ENCODE data around the gene LARGE1.

Gene LARGE1

DNA sequence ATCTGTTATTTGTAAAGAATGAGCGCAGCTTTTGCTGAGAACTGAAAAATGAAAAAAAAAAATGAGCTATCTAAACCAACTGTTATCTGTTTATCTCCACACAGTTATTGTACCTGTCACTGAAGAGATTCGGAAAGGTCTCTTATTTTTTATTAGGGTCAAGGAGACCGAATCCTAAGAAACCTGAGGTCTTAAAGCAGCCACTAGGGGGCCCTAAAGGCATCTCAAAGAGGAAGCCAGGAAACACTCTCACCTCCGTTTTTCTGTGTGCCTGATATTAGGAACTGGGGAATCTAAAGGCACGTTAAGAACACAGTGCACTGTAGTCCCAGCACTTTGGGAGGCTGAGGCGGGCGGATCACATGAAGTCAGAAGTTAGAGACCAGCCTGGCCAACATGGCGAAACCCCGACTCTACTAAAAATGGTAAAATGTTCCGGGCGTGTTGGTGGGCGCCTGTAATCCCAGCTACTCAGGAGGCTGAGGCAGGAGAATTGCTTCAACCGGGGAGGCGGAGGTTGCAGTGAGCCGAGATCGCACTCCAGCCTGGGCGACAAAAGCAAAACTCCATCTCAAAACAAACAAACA is 3.5 kb upstream of the LARGE1 start:
- Histone ChIP-seq H3K36me3 (ENCODE audit: control insufficient read depth, insufficient read depth, low read length) (no peaks in the 10 kb centered on the region), H3K27ac (ENCODE audit: low read depth, low read length) (no peak overlapping the region), H3K9me3 (ENCODE audit: control insufficient read depth, insufficient read depth, low read length) (no peaks in the 10 kb centered on the region), H3K9ac (ENCODE audit: low read depth, low read length) (no peak overlapping the region), H3K4me3 (ENCODE audit: low read depth, low read length) (peak overlapping the region; percentile 67), H3K4me1 (ENCODE audit: control insufficient read depth, insufficient read depth, low read length) (peaks cover 16% of the 10 kb centered on the region), H3K27me3 (ENCODE audit: control insufficient read depth, insufficient read depth, low read length) (peaks cover 9% of the 10 kb centered on the region)

DNA sequence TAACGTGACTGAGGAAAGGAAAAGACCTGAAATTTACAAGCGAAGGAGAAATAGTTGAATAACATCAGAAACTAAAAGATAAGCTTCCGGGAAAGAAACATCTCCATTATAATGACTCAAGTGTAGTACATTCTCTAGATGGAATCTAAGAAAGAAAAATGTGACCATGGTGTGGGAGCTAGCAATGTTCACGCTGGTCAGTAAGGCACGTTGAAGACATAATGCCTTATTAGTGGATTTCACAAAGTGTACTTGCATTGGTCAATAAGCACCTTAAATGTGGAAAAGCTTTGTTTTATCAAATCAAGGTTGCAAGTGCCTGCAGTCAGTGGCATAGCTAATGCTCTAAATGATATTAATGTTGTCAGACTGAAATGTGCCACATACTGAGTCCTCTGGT is 2.8 kb upstream of the LARGE1 start:
- Histone ChIP-seq H3K4me3 (ENCODE audit: low read depth, low read length) (peak overlapping the region; percentile 67), H3K36me3 (ENCODE audit: control insufficient read depth, insufficient read depth, low read length) (no peaks in the 10 kb centered on the region), H3K9me3 (ENCODE audit: control insufficient read depth, insufficient read depth, low read length) (no peaks in the 10 kb centered on the region), H3K27ac (ENCODE audit: low read depth, low read length) (peak overlapping the region; percentile 84), H3K4me1 (ENCODE audit: control insufficient read depth, insufficient read depth, low read length) (peaks cover 23% of the 10 kb centered on the region), H3K9ac (ENCODE audit: low read depth, low read length) (no peak overlapping the region), H3K27me3 (ENCODE audit: control insufficient read depth, insufficient read depth, low read length) (peaks cover 14% of the 10 kb centered on the region)

DNA sequence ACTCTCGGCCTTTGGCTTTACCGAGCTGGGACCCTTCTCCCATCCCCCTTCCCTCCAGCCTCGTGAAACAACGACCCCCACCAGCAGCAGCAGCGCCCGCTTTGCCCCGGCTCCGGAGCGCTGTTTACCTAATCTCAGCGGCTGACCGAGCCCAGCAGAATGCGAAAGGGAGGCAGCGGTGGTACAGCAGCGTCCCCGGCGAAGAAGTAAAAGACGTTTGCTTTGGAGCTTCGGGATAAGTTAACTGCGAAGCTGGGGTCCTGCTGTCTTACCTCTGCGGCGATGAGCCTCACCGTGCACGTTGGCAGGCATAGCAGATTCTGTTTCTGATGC is 2.0 kb upstream of the LARGE1 start:
- Histone ChIP-seq H3K4me1 (ENCODE audit: control insufficient read depth, insufficient read depth, low read length) (peaks cover 28% of the 10 kb centered on the region), H3K27me3 (ENCODE audit: control insufficient read depth, insufficient read depth, low read length) (peaks cover 14% of the 10 kb centered on the region), H3K9ac (ENCODE audit: low read depth, low read length) (peak overlapping the region; percentile 56), H3K4me3 (ENCODE audit: low read depth, low read length) (peak overlapping the region; percentile 67), H3K27ac (ENCODE audit: low read depth, low read length) (peak overlapping the region; percentile 84), H3K9me3 (ENCODE audit: control insufficient read depth, insufficient read depth, low read length) (no peaks in the 10 kb centered on the region), H3K36me3 (ENCODE audit: control insufficient read depth, insufficient read depth, low read length) (no peaks in the 10 kb centered on the region)

DNA sequence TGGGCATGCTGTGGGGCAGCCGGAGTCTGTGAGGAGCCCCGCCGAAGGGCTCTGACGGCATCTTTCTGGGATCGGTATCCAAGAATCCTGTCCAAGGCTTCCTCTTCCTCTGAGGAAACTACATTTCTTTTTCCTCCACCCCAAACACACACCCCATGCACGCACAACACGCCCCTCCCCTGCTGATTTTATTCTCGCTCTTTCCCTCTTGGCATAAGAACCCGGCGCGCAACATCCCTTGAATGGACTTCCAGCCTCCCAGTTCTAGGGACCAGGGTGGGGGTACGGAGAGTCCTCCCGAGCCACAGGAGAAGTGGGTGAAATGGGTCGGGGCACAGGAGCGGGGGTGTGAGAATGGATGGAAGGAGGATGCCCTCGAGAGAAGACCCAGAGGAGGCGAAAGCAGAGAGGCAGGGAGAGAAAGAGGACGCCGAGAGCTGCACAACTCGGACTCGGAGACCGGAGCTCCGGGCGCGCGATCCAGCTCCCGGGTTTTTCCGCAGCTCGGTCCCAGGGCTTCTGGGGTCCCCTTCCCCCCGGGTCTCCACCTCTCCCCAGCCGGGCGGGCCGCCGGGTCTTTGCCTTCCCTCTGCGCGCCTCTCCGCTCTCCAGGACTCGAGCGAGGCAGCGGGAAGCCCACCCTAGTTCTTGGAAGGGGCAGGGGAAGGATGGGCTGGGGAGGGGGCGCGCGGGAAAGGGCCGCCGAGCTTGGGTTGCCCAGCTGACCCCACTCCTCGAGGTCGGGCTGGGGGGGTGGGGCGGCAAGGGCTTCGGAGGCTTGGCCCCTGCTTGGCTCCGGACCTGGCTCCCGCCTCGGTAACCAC is 1.5 kb upstream of the LARGE1 start:
- Histone ChIP-seq H3K27me3 (ENCODE audit: control insufficient read depth, insufficient read depth, low read length) (peaks cover 14% of the 10 kb centered on the region), H3K36me3 (ENCODE audit: control insufficient read depth, insufficient read depth, low read length) (no peaks in the 10 kb centered on the region), H3K4me1 (ENCODE audit: control insufficient read depth, insufficient read depth, low read length) (peaks cover 34% of the 10 kb centered on the region), H3K9me3 (ENCODE audit: control insufficient read depth, insufficient read depth, low read length) (no peaks in the 10 kb centered on the region), H3K9ac (ENCODE audit: low read depth, low read length) (peak overlapping the region; percentile 56), H3K4me3 (ENCODE audit: low read depth, low read length) (peak overlapping the region; percentile 67), H3K27ac (ENCODE audit: low read depth, low read length) (peak overlapping the region; percentile 84)

DNA sequence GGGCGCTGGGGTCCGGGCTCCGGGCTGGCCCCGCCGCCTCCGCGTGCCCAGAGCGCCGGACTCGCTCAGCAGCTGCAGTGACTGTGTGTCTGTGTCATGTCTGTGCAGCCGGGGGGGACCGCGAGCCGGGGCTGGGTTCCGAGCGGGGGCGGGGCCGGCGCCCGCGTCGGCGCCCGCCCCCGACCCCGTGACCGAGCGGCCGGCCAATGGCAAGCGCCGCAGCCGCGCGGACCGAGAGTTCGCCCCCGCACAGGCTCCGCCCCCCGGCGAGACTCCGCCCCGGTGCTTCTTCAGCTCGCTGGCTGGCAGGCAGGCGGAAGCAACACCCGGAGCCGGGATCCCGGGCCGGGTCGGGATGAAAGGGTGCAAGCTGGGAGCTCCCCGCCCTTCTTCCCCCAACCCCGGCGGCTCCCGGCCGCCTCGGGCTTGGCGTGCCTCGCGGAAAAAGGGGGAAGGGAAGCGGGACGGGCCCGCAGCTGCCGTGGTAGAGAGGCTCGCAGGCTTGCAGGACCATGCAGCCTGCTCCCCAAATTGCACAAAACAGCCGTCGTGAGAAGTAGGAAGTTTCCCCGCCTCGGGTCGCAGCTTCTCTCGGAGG is 750 bp upstream of the LARGE1 start:
- H3K4me1 ChIP-seq (ENCODE audit: control insufficient read depth, insufficient read depth, low read length): peaks cover 40% of the 10 kb centered on the region
- no peaks in the 10 kb centered on the region for H3K36me3 ChIP-seq (ENCODE audit: control insufficient read depth, insufficient read depth, low read length)
- H3K27ac ChIP-seq (ENCODE audit: low read depth, low read length): no peak overlapping the region
- H3K4me3 ChIP-seq (ENCODE audit: low read depth, low read length): peak overlapping the region; percentile 67
- H3K27me3 ChIP-seq (ENCODE audit: control insufficient read depth, insufficient read depth, low read length): peaks cover 14% of the 10 kb centered on the region
- H3K9ac ChIP-seq (ENCODE audit: low read depth, low read length): peak overlapping the region; percentile 56; the same call in 1 of the 2 replicates
- no peaks in the 10 kb centered on the region for H3K9me3 ChIP-seq (ENCODE audit: control insufficient read depth, insufficient read depth, low read length)

DNA sequence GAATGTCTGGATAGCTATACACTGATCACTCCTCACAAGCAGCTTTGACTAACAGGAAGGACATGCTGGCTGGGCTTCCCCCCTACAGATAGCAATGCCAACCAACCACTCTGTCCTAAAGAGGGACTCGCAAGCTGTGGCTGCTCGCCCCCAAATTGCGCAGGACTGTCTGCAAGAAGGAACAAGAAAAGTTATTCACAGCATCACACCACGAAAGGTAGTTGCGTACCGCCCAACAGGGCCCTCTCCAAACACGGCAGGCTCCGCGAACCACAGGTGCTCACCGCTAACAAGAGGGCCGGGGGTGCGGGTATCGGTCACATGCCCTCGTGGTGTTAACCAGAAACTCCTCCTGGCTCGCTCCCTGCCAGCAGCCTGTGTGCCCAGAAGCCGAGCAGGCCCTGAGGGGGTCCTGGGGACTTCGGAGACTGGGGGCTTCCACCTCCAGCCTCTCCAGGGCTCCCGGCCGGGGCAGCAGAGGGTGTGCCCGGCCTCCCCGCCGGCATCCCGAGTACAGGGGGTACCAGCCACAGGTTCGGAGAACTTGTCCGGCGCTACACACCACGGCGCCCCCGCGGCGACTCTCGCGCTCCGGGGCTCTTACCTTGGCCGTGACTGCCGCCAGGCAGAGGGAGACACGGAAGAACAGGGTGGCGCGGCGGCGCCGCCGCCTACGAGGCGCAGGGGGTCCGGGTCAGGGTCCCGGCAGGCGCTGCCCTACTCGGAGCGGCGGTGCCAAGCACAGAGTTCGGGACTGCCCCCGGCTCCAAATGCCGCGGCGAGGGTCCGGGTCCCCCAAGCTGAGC is 682 bp downstream of the LARGE1 start:
- H3K27ac ChIP-seq (ENCODE audit: low read depth, low read length): no peak overlapping the region

DNA sequence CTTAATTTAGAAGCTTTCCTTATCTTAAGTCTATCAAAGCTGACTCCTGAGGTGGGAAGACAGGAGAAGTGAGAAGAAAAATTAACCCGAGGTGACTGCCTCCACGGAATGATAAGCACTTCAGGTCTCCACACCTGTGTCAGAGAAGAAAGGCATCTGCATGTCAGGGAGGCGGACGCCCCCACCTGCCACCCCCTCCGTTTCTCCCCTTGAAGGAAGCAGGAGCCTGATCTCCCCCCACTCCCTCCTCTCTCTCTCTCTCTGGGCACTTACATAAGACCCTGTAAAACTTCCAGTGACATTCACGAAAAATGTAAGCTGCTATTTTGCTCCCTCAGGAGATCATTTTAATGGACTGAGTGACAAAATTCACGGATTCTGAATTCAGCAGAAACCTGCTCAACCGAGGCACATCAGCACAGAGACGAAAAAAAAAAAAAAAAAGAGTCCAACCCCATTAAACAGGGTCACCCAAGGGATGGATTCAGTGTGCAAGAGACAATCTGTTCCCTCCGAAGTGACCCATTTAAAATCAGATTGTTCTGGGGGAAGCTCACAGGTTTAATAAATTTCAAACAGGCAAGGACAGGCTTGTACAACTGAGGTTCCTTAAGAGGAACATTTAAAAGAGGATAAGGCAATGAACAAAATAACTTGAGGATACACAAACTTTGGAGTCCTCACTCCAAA is 1.5 kb downstream of the LARGE1 start:
- Histone ChIP-seq H3K27me3 (ENCODE audit: control insufficient read depth, insufficient read depth, low read length) (peaks cover 14% of the 10 kb centered on the region), H3K36me3 (ENCODE audit: control insufficient read depth, insufficient read depth, low read length) (no peaks in the 10 kb centered on the region), H3K4me3 (ENCODE audit: low read depth, low read length) (peak overlapping the region; percentile 68), H3K27ac (ENCODE audit: low read depth, low read length) (no peak overlapping the region), H3K9ac (ENCODE audit: low read depth, low read length) (peak overlapping the region; percentile 71), H3K4me1 (ENCODE audit: control insufficient read depth, insufficient read depth, low read length) (peaks cover 53% of the 10 kb centered on the region), H3K9me3 (ENCODE audit: control insufficient read depth, insufficient read depth, low read length) (no peaks in the 10 kb centered on the region)

More for the DNA sequence above, 682 bp downstream of the LARGE1 start:
- Histone ChIP-seq H3K4me3 (ENCODE audit: low read depth, low read length) (peak overlapping the region; percentile 68), H3K4me1 (ENCODE audit: control insufficient read depth, insufficient read depth, low read length) (peaks cover 46% of the 10 kb centered on the region), H3K9ac (ENCODE audit: low read depth, low read length) (peak overlapping the region; percentile 71), H3K27me3 (ENCODE audit: control insufficient read depth, insufficient read depth, low read length) (peaks cover 14% of the 10 kb centered on the region), H3K9me3 (ENCODE audit: control insufficient read depth, insufficient read depth, low read length) (no peaks in the 10 kb centered on the region), H3K36me3 (ENCODE audit: control insufficient read depth, insufficient read depth, low read length) (no peaks in the 10 kb centered on the region)

DNA sequence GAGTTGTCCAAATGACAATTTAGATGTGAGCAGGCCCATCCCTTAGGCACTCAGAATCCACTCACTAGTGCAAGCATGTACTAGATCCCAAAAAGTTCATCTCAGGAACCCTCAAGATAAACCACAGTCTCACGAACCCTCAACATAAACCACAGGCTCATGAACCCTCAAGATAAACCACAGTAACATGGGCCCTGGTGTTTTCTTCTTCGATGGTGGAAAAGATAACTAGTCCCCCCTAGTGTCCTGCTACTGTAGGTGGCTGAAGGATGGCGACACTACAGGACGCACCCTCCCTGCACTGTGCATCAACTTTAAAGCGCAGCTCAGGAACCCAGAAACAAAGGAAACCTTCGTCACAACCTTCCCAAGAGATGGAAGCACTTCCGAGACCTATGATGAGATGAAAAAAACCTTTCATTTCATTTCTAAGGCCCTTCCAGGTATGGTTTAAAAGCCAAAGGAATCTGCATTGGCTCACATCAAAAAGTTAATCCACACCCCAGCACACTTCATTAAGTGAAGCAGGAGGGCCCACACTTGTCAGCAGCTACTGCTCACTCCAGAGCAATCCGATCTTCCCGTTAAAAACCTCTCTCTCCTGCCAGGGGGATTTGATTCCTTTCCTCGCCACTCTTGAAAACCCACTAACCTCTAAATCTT is 2.4 kb downstream of the LARGE1 start:
- Histone ChIP-seq H3K27me3 (ENCODE audit: control insufficient read depth, insufficient read depth, low read length) (peaks cover 14% of the 10 kb centered on the region), H3K27ac (ENCODE audit: low read depth, low read length) (no peak overlapping the region), H3K36me3 (ENCODE audit: control insufficient read depth, insufficient read depth, low read length) (no peaks in the 10 kb centered on the region), H3K9ac (ENCODE audit: low read depth, low read length) (no peak overlapping the region), H3K9me3 (ENCODE audit: control insufficient read depth, insufficient read depth, low read length) (no peaks in the 10 kb centered on the region), H3K4me3 (ENCODE audit: low read depth, low read length) (peak overlapping the region; percentile 68), H3K4me1 (ENCODE audit: control insufficient read depth, insufficient read depth, low read length) (peaks cover 51% of the 10 kb centered on the region)

DNA sequence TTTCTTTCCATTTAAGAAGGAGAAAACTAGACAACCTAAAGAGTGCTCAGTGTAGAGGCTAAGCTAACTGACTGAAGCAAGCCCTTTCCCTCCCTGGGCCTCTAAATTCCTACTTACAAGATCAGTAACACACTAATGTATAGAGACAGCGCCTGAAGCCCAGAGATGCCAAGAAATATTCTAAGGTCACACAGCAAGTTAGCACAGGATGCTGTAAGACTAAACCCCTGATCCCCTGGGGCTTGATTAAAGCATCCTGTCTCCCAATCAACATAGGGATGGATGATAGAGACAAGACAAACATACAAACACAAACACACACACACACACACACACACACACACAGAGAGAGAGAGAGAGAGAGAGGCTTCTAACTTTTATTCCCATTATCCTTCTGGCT is 5.6 kb downstream of the LARGE1 start:
- no peaks in the 10 kb centered on the region for H3K36me3 ChIP-seq (ENCODE audit: control insufficient read depth, insufficient read depth, low read length)
- H3K27ac ChIP-seq (ENCODE audit: low read depth, low read length): peak overlapping the region; percentile 66
- H3K4me1 ChIP-seq (ENCODE audit: control insufficient read depth, insufficient read depth, low read length): peaks cover 71% of the 10 kb centered on the region
- no peaks in the 10 kb centered on the region for H3K9me3 ChIP-seq (ENCODE audit: control insufficient read depth, insufficient read depth, low read length)
- H3K27me3 ChIP-seq (ENCODE audit: control insufficient read depth, insufficient read depth, low read length): peaks cover 14% of the 10 kb centered on the region
- no peak overlapping the region for H3K9ac ChIP-seq (ENCODE audit: low read depth, low read length)
- no peak overlapping the region for H3K4me3 ChIP-seq (ENCODE audit: low read depth, low read length)

DNA sequence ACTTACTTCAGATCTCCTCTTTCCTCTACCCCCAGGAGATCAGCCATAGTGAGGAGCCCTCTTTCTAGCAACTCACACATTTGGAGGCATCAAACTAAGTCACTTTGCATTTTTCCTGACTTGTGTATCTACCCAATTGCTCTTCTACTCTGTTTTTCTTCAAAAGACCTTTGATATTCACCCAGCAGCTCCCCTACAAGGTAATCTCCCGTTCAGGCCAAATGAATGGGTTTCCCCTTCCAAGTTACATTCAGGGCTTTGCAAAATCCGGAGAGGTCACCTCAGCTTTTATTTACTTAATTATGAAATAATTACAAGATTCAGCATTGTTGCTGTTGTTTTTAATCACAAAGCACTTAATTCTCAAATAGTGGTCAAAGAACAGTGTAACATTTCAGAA is 6.1 kb downstream of the LARGE1 start:
- Histone ChIP-seq H3K36me3 (ENCODE audit: control insufficient read depth, insufficient read depth, low read length) (no peaks in the 10 kb centered on the region), H3K4me3 (ENCODE audit: low read depth, low read length) (no peak overlapping the region), H3K27ac (ENCODE audit: low read depth, low read length) (peak overlapping the region; percentile 66), H3K4me1 (ENCODE audit: control insufficient read depth, insufficient read depth, low read length) (peaks cover 71% of the 10 kb centered on the region), H3K9ac (ENCODE audit: low read depth, low read length) (no peak overlapping the region), H3K27me3 (ENCODE audit: control insufficient read depth, insufficient read depth, low read length) (peaks cover 9% of the 10 kb centered on the region), H3K9me3 (ENCODE audit: control insufficient read depth, insufficient read depth, low read length) (no peaks in the 10 kb centered on the region)
